Heart left ventricle (tissue), 16 donors: ENCODE data around the gene INTS11. TPM values are rescaled to one million over a fixed set of nuclear protein-coding genes. Genes with fewer than 3 reads are reported as not detected.

Experiments
- ATAC-seq, 4 donors: fragments of 200-7000 bp; cut with Tn5 transposase; one replicate each; pipeline ENCODE4 v1.9.1; 2020 to 2022; ENCODE audit warnings: moderate library complexity in 4 of 4, mild to moderate bottlenecking in 3 of 4, moderate number of reproducible peaks in 1 of 4
- DNase-seq, 5 donors: peaks; one replicate each; pipeline ENCODE4 v3.0.0-alpha.2; 2020
- H3K27ac ChIP-seq, 12 donors: fragments of 200-600 bp; sonication (generic) in 4 of 12; one replicate each; pipeline versions ENCODE4 v1.5.0 to v1.8.0; 2016 to 2022; ENCODE audit warnings: mild to moderate bottlenecking in 2 of 12
- H3K27me3 ChIP-seq, 9 donors: fragments of 200-600 bp; sonication (generic) in 2 of 9; one replicate each; pipeline versions ENCODE4 v1.5.1 to v1.8.0; 2016 to 2022; ENCODE audit warnings: mild to moderate bottlenecking in 3 of 9
- H3K36me3 ChIP-seq, 9 donors: fragments of 200-600 bp; sonication (generic) in 2 of 9; one replicate each; pipeline versions ENCODE4 v1.5.0 to v1.8.0; 2018 to 2022; ENCODE audit warnings: mild to moderate bottlenecking in 2 of 9
- H3K4me1 ChIP-seq, 12 donors: fragments of 200-600 bp; sonication (generic) in 4 of 12; one replicate each; pipeline versions ENCODE4 v1.5.0 to v1.8.0; 2016 to 2022; ENCODE audit warnings: mild to moderate bottlenecking in 3 of 12
- H3K4me3 ChIP-seq, 12 donors: fragments of 200-600 bp; sonication (generic) in 4 of 12; one replicate each; pipeline versions ENCODE4 v1.5.0 to v1.8.0; 2017 to 2022; ENCODE audit warnings: mild to moderate bottlenecking in 9 of 12, moderate library complexity in 4 of 12
- H3K9me3 ChIP-seq, 12 donors: fragments of 200-600 bp; sonication (generic) in 4 of 12; one replicate each; pipeline versions ENCODE4 v1.5.0 to v1.8.0; 2016 to 2022; ENCODE audit warnings: mild to moderate bottlenecking in 1 of 12
- POLR2A ChIP-seq, 2 donors: fragments of 450-650 bp; IDR thresholded peaks; one replicate each; pipeline ENCODE4 v1.6.1; 2017; ENCODE audit warnings: antibody characterized with exemption in 2 of 2, mild to moderate bottlenecking in 2 of 2, moderate library complexity in 2 of 2
- WGBS, 4 donors: extraction: QIAGEN DNeasy Blood & Tissue Kit in 2 of 4; methylation state at CpG; one replicate each; pipeline versions ENCODE4 v1.1.5 to v1.1.7; 2013 to 2018; 5-methylcytosine and 5-hydroxymethylcytosine counted together
- intact Hi-C, 10 donors: fragments of 100-400 bp; cut with DNase I; formaldehyde crosslinking; loops; one replicate each; pipeline versions ENCODE4 v1.11.1 to v1.14.2; 2022
- polyA plus RNA-seq, 2 donors: library from polyadenylated mRNA; stranded (reverse); fragments of 200-250 nt; gene quantifications; one replicate each; pipeline ENCODE4 v1.2.3, GENCODE V29; 2013
- total RNA-seq, 9 donors: library from RNA; depleted of rRNA in 2 of 9; stranded (reverse); fragments of >200 nt in 2 of 9; fragmentation: NEBNext Ultra II Directional in 3 of 9; extraction: Animal tissue kit (Norgen Biotek cat#: 25700) in 3 of 9; gene quantifications; one replicate each; pipeline versions ENCODE4 v1.1.0 to v1.2.4, GENCODE V29; 2016 to 2023
- TF ChIP-seq, protein P1 (sequence below), 12 donors: fragments of 200-600 bp; sonication (generic) in 4 of 12; IDR thresholded peaks; one replicate each; pipeline versions ENCODE4 v1.5.0 to v1.8.0; 2018 to 2022; ENCODE audit warnings: antibody characterized with exemption in 12 of 12, mild to moderate bottlenecking in 5 of 12
- donor health status: ischemic (EF 13 %, LVEDD 7.1; RV severe dilation, severe dysfunction).
- donor health status: healthy with polysubstance abuse.
- donor health status: DM: no; HTN: yes; CAD: no.
- donor health status: DM: no; HTN: no; CAD: no.
- donor health status: ischemic (EF 25% LVEDD 6.9; RV normal size, moderate dysfunction).
- donor health status: ischemic (EF 25% LVEDD 5.7; RV mildly dilated, moderate dysfunction).
- donor health status: healthy.
- donor health status: DM: yes; HTN: yes; CAD: no.
- donor health status: ischemic (EF 35%, LVEDD 5.7; RV mildly dilated, moderate dysfunction).
- donor health status: nonischemic (EF 11% LVEDD 7.7; RV severe dilation, severe dysfunction).
- donor health status: DM: yes; HTN: yes; CAD: no.
- donor health status: PGD.
- donor health status: ischemic (EF 29% LVEDD 5.4; RV normal size, mild dysfunction).
- donor health status: nonischemic (EF 23%, LVEDD 6.1; RV moderate dilation, normal function).

The INTS11 gene
- total and polyA plus RNA-seq, 11 donors, result 46.8 to 117 (median 70.7) TPM

DNA sequence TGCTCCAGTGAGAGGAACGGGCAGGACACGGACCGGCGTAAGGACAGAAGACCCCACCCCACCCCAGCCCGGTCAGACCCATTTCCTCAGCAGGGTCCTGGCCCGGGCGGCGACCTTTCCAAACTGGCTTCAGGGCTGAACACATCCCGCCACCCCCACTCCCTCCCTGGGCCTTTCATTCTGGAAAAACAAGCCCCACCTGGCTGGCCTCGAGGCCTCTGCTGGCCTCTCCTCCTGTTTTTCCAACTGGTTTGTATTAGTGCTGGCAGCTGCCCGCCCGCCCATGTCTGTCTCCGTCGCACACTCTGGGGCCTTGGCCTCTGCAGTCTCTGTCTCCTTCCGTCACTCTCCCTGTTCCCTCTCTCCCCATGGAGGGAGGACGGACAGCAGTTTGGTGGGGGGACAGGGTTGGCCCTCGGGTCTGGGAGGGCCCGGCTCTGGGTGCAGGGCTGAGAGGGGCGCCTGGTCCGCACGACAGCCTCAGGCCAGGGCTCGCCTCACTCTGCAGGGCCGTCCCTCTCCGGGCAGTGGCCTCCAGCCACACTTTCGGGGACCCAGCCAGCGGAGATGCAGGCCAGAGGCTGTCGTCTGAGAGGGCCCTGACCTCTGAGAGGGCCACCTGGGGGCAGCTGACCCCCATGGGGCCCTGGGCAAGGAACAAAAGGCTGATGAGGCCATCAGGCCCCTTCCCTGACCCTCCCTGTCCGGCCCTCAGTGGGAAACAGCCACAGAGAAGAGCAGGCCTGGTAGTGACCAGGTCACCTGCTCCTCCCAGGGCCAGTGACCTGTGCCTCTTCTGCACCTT, 35.4 kb upstream of the INTS11 start:
- TF ChIP-seq POLR2A (IDR thresholded peaks at IDR 0.05), result no peak
- TF ChIP-seq, protein P1, sequence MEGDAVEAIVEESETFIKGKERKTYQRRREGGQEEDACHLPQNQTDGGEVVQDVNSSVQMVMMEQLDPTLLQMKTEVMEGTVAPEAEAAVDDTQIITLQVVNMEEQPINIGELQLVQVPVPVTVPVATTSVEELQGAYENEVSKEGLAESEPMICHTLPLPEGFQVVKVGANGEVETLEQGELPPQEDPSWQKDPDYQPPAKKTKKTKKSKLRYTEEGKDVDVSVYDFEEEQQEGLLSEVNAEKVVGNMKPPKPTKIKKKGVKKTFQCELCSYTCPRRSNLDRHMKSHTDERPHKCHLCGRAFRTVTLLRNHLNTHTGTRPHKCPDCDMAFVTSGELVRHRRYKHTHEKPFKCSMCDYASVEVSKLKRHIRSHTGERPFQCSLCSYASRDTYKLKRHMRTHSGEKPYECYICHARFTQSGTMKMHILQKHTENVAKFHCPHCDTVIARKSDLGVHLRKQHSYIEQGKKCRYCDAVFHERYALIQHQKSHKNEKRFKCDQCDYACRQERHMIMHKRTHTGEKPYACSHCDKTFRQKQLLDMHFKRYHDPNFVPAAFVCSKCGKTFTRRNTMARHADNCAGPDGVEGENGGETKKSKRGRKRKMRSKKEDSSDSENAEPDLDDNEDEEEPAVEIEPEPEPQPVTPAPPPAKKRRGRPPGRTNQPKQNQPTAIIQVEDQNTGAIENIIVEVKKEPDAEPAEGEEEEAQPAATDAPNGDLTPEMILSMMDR (IDR thresholded peaks at IDR 0.05), result no peak
- DNase-seq, result peak; percentile 67 to 79 (median 75)
- intact Hi-C loops, result loop anchor here in 1 of 10 donors (10.0 kb wide), 1 partner anchor 325 kb away; no protein-coding TSS in a partner anchor
- Histone ChIP-seq H3K36me3 (no peaks in the 10 kb centered on the region), H3K9me3 (no peaks in the 10 kb centered on the region), H3K27ac (peak overlapping the region; percentile 53 to 91 (median 82)), H3K4me1 (peaks cover 0 to 39% (median 12%) of the 10 kb centered on the region in 12 donors), H3K27me3 (peaks cover 0 to 33% (median 8%) of the 10 kb centered on the region in 9 donors), H3K4me3 (peak overlapping the region in 5 of 12 donors; percentile 34 to 81 (median 66))
- ATAC-seq, result peak; percentile 35 to 62 (median 50)
- 66 to 71% (median 68%) methylated on average over 27 to 28 of the region's 28 CpGs for WGBS, 4 donors

DNA sequence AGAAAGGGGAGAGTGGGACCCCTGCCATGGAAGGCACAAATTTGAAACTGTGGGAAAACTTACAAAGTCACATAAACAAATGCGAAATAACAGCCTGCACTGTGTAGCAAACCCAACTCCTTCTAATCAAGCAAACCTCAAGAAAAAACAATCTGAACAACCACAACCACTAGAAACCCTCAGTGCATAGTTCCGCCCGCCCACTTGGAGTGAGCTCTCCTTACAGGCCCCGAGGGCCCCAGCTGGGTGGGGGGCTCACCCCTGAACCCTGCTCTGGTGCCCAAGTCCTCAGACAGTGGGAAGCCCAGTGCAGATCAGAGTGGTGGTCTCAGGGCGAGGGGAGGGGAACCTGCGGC, 34.8 kb upstream of the INTS11 start:
- DNase-seq (peak in 4 of 5 donors; percentile 21 to 53 (median 32)), ATAC-seq (peak in 3 of 4 donors; percentile 17 to 49 (median 21))
- H3K4me1 ChIP-seq, result peaks cover 0 to 43% (median 18%) of the 10 kb centered on the region in 12 donors
- WGBS, 4 donors, result 75 to 92% (median 77%) methylated on average over 5 to 6 of the region's 6 CpGs
- peak overlapping the region in 6 of 12 donors; percentile 54 to 81 (median 62) for H3K4me3 ChIP-seq
- peaks cover 3 to 39% (median 14%) of the 10 kb centered on the region in 9 donors for H3K27me3 ChIP-seq
- peak overlapping the region; percentile 53 to 91 (median 80) for H3K27ac ChIP-seq
- H3K36me3 ChIP-seq, result peaks cover 0 to 6% (median 0%) of the 10 kb centered on the region in 9 donors
- TF ChIP-seq, protein P1 (IDR thresholded peaks at IDR 0.05), result no peak
- TF ChIP-seq POLR2A (IDR thresholded peaks at IDR 0.05), result no peak
- H3K9me3 ChIP-seq, result no peaks in the 10 kb centered on the region
- intact Hi-C loops, result no loop called here

DNA sequence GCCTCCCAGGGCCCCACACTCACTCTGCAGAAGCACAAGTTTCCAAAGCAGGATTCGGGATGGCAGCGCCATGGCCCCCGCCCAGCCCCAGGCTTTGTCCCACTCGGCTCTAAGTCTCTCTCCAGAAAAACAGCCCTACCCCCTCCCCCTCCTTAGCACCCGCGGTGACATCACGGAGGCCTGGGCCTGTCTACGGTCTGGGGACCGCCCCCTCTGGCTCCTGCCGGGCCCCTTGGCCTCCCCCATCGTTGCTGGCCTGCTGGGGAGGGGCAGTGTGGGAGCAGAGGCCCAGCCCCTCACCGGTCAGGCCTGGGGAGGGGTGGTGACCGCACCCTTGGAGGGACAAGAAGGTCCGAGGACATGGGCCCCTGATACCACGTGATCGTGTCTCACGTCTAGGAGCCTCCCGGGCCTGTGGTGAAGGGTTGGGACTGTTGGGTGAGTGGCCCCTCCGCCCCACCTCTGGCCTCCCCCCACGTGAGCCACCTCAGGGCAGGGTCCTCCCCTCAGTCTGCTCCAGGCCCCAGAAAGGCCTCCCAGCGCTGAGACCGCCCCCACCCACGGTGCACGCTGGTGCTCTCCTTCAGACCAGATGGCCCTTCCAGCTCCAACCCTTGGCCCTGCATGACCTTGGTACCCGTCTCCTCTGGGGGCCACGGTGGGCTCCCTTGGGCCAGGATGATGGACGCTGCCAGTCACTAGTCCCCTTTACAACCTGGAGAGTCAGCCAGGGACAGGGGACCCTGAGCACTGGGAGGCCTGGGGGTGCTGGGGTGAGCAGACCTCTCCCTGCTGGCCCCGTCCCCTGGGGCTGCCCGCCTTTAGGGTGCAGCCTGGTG, 34.2 kb upstream of the INTS11 start, which contains the start of gene MXRA8:
Gene MXRA8 (minus strand): TSS at position 123 of the 839 bp plus-strand sequence. CDS start 51 bp downstream, at position 72.
- Histone ChIP-seq H3K4me1 (peaks cover 0 to 50% (median 23%) of the 10 kb centered on the region in 12 donors), H3K9me3 (no peaks in the 10 kb centered on the region), H3K4me3 (peak within 1 kb of the TSS; percentile 6 to 81 (median 54)), H3K36me3 (peaks cover 0 to 11% (median 0%) of the 10 kb centered on the region in 9 donors), H3K27ac (peak within 1 kb of the TSS; percentile 53 to 91 (median 80)), H3K27me3 (peaks cover 4 to 45% (median 20%) of the 10 kb centered on the region in 9 donors)
- peak in 1 of 2 donors; percentile 57 for TF ChIP-seq POLR2A (IDR thresholded peaks at IDR 0.05)
- TF ChIP-seq, protein P1 (IDR thresholded peaks at IDR 0.05), result no peak
- 31 to 34% (median 33%) methylated on average over 20 to 29 of the region's 29 CpGs for WGBS, 4 donors
- intact Hi-C loops, result no loop called here
- ATAC-seq (peak; percentile 68 to 80 (median 68)), DNase-seq (peak; percentile 79 to 90 (median 83))
